HG02981 (cell line): ENCODE results near the gene EGF.
"Not testable (repeated sequence)": the region's sequence is repeated elsewhere in the genome, so short reads cannot be mapped to it uniquely, and the experiment has no call there.

Source experiments
- ATAC-seq: cut with Tn5 transposase; IDR thresholded peaks from one replicate; pipeline ENCODE4 v1.9.1; 2021; ENCODE audit warnings: mild to moderate bottlenecking, moderate library complexity; ENCODE audit not compliant: unreplicated experiment

The EGF gene

GRCh38 chr4:109913596-109914241 lies 1.0 kb downstream of the EGF start:
- no peak for ATAC-seq

- no peak for ATAC-seq
Observed at GRCh38 chr4:109914322-109914721, 1.6 kb downstream of the EGF start.

- ATAC-seq, result no peak
Observed at GRCh38 chr4:109915385-109916026, 2.8 kb downstream of the EGF start.

- ATAC-seq, result no peak
Observed at GRCh38 chr4:109916027-109916409, 3.3 kb downstream of the EGF start.

- ATAC-seq, result no peak
Observed at GRCh38 chr4:109921384-109921808, 8.7 kb downstream of the EGF start.

- no peak for ATAC-seq
Observed at GRCh38 chr4:109925396-109925795, 12.7 kb downstream of the EGF start.

GRCh38 chr4:109928327-109929045 lies 15.8 kb downstream of the EGF start:
- no peak for ATAC-seq

- no peak for ATAC-seq
Observed at GRCh38 chr4:109930464-109930863, 17.8 kb downstream of the EGF start.

- ATAC-seq, result no peak
Observed at GRCh38 chr4:109930872-109931271, 18.2 kb downstream of the EGF start.

- ATAC-seq, result no peak
Observed at GRCh38 chr4:109931318-109931717, 18.6 kb downstream of the EGF start.

- ATAC-seq, result not testable (repeated sequence)
Observed at GRCh38 chr4:109937352-109937751, 24.7 kb downstream of the EGF start.

- no peak for ATAC-seq
Observed at GRCh38 chr4:109939190-109939589, 26.5 kb downstream of the EGF start.

GRCh38 chr4:109942292-109942926 lies 29.7 kb downstream of the EGF start:
- no peak for ATAC-seq

GRCh38 chr4:109943745-109944144 lies 31.1 kb downstream of the EGF start:
- no peak for ATAC-seq

GRCh38 chr4:109944591-109944990 lies 31.9 kb downstream of the EGF start:
- no peak for ATAC-seq

- ATAC-seq, result no peak
Observed at GRCh38 chr4:109945056-109945455, 32.4 kb downstream of the EGF start.

- no peak for ATAC-seq
Observed at GRCh38 chr4:109946120-109946519, 33.4 kb downstream of the EGF start.

- peak; percentile 72 for ATAC-seq
Observed at GRCh38 chr4:109947457-109947856, 34.8 kb downstream of the EGF start.

GRCh38 chr4:109947918-109948317 lies 35.2 kb downstream of the EGF start:
- ATAC-seq, result no peak

- not testable (repeated sequence) for ATAC-seq
Observed at GRCh38 chr4:109949099-109949718, 36.5 kb downstream of the EGF start.

- no peak for ATAC-seq
Observed at GRCh38 chr4:109952612-109953011, 39.9 kb downstream of the EGF start.
